GM18499 (cell line): Measurements from ENCODE around the gene SIRPB1.
"Not testable (repeated sequence)": the region's sequence is repeated elsewhere in the genome, so short reads cannot be mapped to it uniquely, and the experiment has no call there.

Experiments
- ATAC-seq: cut with Tn5 transposase; IDR thresholded peaks from one replicate; pipeline ENCODE4 v1.9.1; 2021; ENCODE audit warnings: moderate number of reproducible peaks; ENCODE audit not compliant: insufficient read depth, unreplicated experiment

Gene SIRPB1

DNA sequence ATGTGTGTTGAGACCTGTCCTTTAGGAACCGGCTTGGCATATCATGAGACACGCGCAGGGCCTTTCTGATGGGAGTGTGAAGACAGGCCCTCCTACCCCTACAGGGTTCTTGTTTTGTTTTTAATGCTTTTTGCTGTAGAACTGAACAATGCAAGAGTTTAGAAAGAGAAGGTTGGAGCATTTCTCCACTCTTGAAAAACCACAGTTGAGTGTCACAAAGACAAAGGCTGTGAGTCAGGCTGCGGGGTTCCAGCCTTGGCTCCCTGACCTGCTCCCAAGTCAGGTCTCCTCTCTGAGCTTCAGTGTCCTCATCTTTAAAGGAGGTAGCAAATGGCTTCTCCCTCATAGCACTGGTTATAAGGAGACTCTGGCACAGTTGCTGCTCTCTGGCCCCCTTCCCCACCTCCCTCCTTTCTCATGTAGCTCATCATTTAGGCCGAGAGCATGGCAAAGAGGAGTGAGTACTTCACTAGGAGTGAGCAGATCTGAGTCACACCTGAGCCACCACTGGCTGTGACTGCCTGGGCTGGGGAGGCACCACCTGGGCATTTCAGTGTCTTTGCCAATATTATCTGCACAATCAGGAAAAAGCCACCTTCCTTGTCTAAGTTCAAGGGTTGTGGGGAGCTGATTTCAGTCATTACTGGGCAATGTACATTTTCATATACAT lies 11.0 kb downstream of the SIRPB1 start:
- ATAC-seq: not testable (repeated sequence)

DNA sequence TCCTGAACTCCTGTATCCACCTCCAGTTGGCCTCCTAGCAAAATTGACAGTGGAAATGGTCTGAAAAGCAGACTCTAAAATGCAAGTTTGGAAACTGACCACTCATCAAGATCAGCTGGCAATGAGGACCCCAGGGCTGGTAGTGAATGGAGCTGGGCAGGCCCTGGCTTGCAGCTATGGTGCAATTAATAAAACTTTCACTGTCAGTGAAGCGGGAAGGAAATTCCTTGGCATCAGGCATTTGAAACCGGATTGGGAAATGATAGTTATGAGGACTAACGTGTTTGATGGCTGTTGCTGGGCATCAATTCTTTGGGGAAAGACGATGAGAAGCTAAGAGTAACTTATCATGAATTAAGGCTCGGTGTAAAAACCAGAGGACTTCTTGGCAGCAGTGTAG lies 19.1 kb downstream of the SIRPB1 start:
- no peak for ATAC-seq

DNA sequence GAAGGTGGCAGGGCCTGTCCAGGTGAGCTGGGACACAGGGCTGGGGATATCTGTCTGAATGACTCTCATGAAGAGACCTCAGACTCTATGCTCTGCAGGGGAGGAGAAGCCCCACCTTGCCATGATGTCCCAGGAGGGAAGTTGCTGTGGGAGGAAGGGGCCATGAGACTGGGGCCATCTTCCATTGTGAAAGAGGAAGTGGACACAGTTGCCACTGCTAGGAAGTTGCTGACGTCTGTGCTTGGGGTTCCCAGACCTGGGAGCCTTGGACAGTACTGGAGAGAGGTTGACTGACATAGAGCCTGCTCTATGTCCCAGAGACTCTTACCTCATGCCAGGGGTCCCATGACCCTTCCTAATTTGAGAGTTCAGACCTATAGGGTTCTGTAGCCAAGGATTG lies 24.5 kb downstream of the SIRPB1 start:
- no peak for ATAC-seq

DNA sequence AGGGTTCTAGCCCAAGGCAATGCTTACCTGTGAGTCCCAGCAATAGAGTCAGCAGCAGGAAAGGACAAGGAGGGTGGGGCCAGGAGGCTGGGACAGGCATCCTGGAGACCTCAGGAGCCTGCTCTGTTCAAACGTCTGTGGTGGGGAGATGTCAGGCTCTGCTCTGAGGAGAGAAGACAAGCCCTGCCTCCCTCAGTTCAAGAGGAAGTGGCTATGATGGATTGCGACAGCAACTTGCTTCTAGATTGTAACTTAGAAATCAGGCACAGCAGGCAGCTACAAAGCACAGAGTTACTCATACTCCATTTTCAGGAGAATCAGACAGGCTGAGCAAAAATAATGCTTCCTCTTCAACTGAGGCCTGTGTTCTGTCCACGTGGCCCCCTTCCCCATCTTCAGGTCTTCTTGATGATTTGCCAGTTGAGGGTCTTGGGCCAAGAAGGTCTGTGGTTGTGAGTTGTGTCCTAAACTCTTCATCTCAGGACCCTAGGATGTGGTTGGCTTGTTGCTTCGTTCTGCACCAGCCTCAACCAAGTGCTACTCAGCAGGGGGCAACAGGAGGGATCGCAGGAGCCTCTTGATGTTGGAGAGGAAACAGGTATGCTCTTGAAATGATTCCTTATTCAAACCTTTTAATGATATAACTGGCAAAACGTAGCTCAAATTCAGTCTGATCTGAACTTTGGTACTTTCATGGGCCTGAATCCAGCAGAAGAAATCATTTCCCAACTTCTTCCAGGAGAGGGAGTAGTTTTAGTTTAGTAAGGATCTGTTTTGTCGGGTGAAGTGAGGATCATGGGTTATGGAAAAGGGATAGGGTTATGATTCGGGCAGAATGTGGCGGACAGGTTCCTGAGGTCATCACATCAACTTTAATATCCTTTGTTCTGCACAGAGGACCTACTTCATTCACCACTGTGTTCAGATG lies 31.0 kb downstream of the SIRPB1 start:
- ATAC-seq: no peak

DNA sequence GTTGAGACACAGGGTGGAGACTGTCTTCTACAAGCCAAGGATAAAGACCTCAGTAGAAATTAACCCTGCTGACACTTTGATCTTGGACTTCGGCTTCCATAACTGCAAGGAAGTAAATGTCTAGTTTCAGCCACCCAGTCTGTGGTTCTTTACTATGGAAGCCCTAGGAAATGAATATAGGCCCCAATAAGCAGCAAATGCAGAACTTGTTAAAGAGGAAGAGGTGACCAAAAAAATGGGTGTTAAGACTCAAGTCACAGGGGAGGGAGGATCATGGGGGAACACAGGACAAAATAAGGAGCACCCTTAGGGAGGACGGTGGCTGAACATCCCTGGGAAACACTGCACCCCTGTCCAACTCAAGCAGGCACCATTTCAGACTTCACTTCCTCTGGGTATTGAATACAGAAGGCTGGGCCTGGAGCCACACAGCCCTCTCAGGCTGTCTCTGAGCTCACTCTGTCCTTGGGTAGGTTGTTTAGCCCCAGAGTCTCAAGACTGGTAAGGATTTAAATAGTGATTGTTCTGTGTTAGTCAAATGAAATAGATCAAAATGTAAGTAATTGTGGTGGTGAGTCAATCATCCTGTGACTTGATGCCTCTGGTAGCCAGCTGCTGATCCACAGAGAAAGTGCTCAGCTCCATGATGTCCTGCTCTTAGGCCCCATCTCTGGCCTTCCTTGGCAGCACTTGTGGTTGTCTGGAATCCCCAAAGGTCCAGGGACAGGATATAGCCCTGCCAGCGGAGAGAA lies 31.9 kb downstream of the SIRPB1 start:
- ATAC-seq: no peak

DNA sequence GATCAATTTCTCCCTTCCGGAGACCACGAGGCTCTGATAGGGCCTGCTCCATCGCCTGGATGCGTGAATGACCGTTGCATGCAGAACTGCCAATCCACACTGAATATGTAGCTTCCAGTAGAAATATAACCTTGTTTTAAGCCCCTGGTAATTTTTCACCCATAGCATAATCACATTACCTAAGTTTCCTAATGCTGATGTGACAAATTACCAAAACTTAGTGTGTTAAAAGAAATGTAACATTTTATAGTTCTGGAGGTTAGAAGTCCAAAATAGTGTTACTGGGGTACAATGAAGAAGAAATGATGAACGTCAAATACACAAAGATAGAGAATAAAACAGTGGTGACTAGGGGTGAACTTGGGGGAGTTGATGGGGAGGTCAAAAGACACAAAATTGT lies 40.3 kb downstream of the SIRPB1 start:
- no peak for ATAC-seq

DNA sequence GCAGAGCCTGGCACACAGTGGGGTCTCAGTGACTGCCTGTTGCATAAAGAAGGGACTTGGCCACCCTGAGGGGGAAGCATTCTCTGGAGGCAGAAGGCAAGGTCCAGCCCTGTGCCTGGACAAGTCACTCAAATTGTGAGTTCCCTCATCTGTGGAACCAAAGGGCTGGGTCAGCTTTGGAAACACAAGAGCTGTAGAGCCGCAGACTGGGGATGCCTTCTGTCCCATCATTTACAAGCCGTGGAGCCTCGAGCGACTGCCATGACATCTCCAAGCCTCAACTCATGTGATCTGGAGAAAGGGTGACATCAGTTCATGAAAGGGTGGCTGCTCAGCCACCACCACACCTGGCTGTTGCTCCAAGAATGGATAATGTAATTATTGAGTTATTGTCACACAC lies 41.9 kb downstream of the SIRPB1 start:
- ATAC-seq: no peak

DNA sequence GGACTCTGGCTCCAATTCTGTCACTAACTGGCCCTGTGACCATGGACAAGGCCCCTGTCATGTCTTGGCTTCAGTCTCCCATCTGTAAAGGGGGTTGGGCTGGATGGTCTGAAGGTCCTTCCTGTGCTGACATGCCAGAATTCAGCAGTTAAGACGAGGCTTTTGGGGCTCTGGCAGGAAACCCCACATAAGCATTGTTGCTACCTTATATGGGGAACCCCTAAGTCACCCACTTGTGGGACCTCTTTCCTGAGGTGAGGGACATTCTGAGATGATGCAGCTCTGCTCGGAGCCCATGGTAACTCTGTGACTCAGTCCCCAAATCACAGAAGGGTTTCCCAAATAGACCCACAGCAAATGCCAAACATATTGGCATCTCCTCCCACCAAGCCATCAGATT lies 42.5 kb downstream of the SIRPB1 start:
- ATAC-seq: not testable (repeated sequence)

DNA sequence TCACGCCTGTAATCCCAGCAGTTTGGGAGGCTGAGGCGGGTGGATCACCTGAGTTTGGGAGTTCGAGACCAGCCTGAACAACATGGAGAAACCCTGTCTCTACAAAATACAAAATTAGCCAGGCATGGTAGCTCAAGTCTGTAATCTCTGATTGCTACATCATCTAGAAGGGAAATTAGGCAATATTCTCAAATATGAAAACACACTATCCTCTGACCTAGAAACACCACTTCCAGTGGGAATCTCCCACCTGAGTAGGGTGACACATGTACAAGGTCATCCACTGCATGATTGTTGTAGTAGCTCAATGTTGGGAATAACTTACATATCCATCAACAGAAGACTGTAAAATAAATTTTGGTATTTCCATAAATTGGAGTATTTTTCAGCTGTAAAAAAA lies 43.2 kb downstream of the SIRPB1 start:
- no peak for ATAC-seq

DNA sequence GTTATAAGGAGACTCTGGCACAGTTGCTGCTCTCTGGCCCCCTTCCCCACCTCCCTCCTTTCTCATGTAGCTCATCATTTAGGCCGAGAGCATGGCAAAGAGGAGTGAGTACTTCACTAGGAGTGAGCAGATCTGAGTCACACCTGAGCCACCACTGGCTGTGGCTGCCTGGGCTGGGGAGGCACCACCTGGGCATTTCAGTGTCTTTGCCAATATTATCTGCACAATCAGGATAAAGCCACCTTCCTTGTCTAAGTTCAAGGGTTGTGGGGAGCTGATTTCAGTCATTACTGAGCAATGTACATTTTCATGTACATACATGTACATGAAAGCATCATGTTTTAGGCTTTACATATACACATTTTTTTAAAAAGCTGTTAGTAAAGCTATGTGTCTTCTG lies 43.8 kb downstream of the SIRPB1 start:
- ATAC-seq: not testable (repeated sequence)

DNA sequence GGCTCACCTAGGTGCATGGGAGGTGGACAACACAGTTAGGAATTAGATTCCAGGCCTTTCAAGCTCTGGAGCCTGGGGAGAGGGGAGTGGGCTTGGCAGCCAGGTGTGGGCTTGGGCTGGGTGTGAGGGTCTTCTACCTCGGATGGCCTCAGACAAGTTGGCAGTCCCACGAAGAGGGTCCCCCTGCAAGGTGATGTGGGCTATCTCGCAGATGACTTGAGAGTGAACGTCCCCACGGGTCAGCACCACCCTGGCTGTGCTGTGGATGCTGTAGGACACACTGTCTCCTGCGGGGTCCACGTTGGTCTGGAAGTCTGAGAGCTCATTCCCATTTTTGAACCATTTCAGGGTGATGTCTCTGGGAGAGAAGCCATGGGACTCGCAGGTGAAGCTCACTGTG lies 48.2 kb downstream of the SIRPB1 start:
- ATAC-seq: not testable (repeated sequence)
